GM12878 (cell line): Measurements from ENCODE around the gene GABPA. TPM values are rescaled to one million over a fixed set of nuclear protein-coding genes. Genes with fewer than 3 reads are reported as not detected.

Experiments used
- ATAC-seq: fragments of 200-7000 bp; cut with Tn5 transposase; 3 replicates; pipeline ENCODE4 v1.9.1; 2020; ENCODE audit warnings: mild to moderate bottlenecking, moderate library complexity
- BruUV-seq: library from RNA; stranded (reverse); fragments of 400-500 nt; replicated peaks from 2 replicates; lab custom pipeline; 2021; lab: Mats Ljungman, UMichigan
- CTCF ChIA-PET: fragments of 300-600 bp; sonication (Branson Sonifier 250); formaldehyde crosslinking; extraction: SDS; loops from one replicate; lab custom pipeline; 2021; ENCODE audit warnings: inconsistent platforms; lab: Yijun Ruan, JAX
- POLR2A ChIA-PET: fragments of 350-600 bp; formaldehyde crosslinking; extraction: SDS; loops from one replicate; lab custom pipeline; 2021; ENCODE audit warnings: inconsistent platforms; lab: Charles Lee
- RAD21 ChIA-PET: fragments of 300-600 bp; sonication (Branson Sonifier 250); formaldehyde crosslinking; loops from one replicate; lab custom pipeline; 2023; ENCODE audit warnings: antibody characterized with exemption; ENCODE audit not compliant: unreplicated experiment; lab: Charles Lee
- SMC1A ChIA-PET: fragments of 300-600 bp; sonication (Branson Sonifier 250); formaldehyde crosslinking; loops from one replicate; lab custom pipeline; 2023; ENCODE audit not compliant: unreplicated experiment, uncharacterized antibody; lab: Charles Lee
- DNase-seq: peaks from one replicate; pipeline ENCODE4 v3.0.0-alpha.2; 2011; ENCODE audit warnings: low read depth, low spot score
- FAIRE-seq: peaks from 3 replicates; lab custom pipeline; 2011; peaks lifted over from hg19 to GRCh38; lab: Jason Lieb, UNC
- H2AFZ ChIP-seq: 2 replicates; pipeline ENCODE4 v1.6.0; 2011; ENCODE audit warnings: low read depth, low read length, control low read depth; ENCODE audit not compliant: control insufficient read depth
- H3K27ac ChIP-seq: 2 replicates; pipeline ENCODE4 v1.5.1; 2011; ENCODE audit warnings: control low read depth; ENCODE audit not compliant: control insufficient read depth, insufficient read depth
- H3K27me3 ChIP-seq, 2 experiments: replicated peaks in 1 of 2; 2 replicates each; pipeline versions ENCODE4 v1.6.0 to v1.6.1; 2011; ENCODE audit warnings: low read length in 1 of 2; ENCODE audit not compliant: control insufficient read depth in 2 of 2, insufficient read depth in 2 of 2
- H3K36me3 ChIP-seq, 2 experiments: 2 replicates each; pipeline ENCODE4 v1.5.1; 2011; ENCODE audit warnings: low read length in 1 of 2; ENCODE audit not compliant: control insufficient read depth in 2 of 2, insufficient read depth in 2 of 2
- H3K4me1 ChIP-seq: 2 replicates; pipeline ENCODE4 v1.6.1; 2011; ENCODE audit warnings: mild to moderate bottlenecking, low read length, moderate library complexity, mixed read lengths; ENCODE audit not compliant: control insufficient read depth, insufficient read depth
- H3K4me2 ChIP-seq: 2 replicates; pipeline ENCODE4 v1.6.0; 2011; ENCODE audit warnings: control low read depth; ENCODE audit not compliant: control insufficient read depth, insufficient read depth
- H3K4me3 ChIP-seq: fragments of 200-600 bp; sonication (generic); 2 replicates; pipeline ENCODE4 v1.5.1; 2016
- H3K79me2 ChIP-seq: 2 replicates; pipeline ENCODE4 v1.6.0; 2011; ENCODE audit warnings: low read length; ENCODE audit not compliant: control insufficient read depth, insufficient read depth
- H3K9ac ChIP-seq: 2 replicates; pipeline ENCODE4 v1.8.0; 2011; ENCODE audit warnings: low read length, control low read depth, mixed read lengths; ENCODE audit not compliant: control insufficient read depth, insufficient read depth
- H3K9me3 ChIP-seq: replicated peaks from 3 replicates; pipeline ENCODE4 v1.5.1; 2011; ENCODE audit warnings: mild to moderate bottlenecking, low read length; ENCODE audit not compliant: control insufficient read depth, insufficient read depth
- H4K20me1 ChIP-seq: 2 replicates; pipeline ENCODE4 v1.6.0; 2011; ENCODE audit not compliant: control insufficient read depth, insufficient read depth
- CBX5 ChIP-seq: sonication (generic); IDR thresholded peaks from 2 replicates; pipeline ENCODE4 v1.6.1; 2016; ENCODE audit warnings: low read depth, moderate library complexity, mild to moderate bottlenecking, inconsistent platforms
- CEBPB ChIP-seq, 2 experiments: fragments of 150-350 bp in 1 of 2; IDR thresholded peaks; 2 replicates each; pipeline ENCODE4 v1.6.1; 2012 to 2014; ENCODE audit warnings: low read depth in 2 of 2, low read length in 2 of 2, borderline replicate concordance in 1 of 2, inconsistent platforms in 1 of 2
- FOS ChIP-seq: IDR thresholded peaks from 3 replicates; pipeline ENCODE4 v1.6.1; 2011; ENCODE audit warnings: borderline replicate concordance; ENCODE audit not compliant: insufficient read length; ENCODE audit errors: extremely low read depth
- GATAD2B ChIP-seq: fragments of 450-650 bp; conservative IDR thresholded peaks from 2 replicates; pipeline ENCODE4 v1.6.1; 2017; ENCODE audit warnings: low read depth, mild to moderate bottlenecking, moderate library complexity
- JUNB ChIP-seq: IDR thresholded peaks from 2 replicates; pipeline ENCODE4 v1.6.1; 2016; ENCODE audit warnings: antibody characterized with exemption, mild to moderate bottlenecking
- JUND ChIP-seq: IDR thresholded peaks from 2 replicates; pipeline ENCODE4 v1.6.1; 2012; ENCODE audit warnings: low read depth, mild to moderate bottlenecking, low read length, improper control_type of control experiment, moderate library complexity
- KDM1A ChIP-seq: fragments of 200-600 bp; sonication (generic); IDR thresholded peaks from 2 replicates; pipeline ENCODE4 v1.6.1; 2016; ENCODE audit warnings: borderline replicate concordance
- PML ChIP-seq: IDR thresholded peaks from 2 replicates; pipeline ENCODE4 v1.6.1; 2012; ENCODE audit warnings: low read length, inconsistent platforms
- POLR2A ChIP-seq: IDR thresholded peaks from 2 replicates; pipeline ENCODE4 v1.6.1; 2011; ENCODE audit warnings: low read depth, mild to moderate bottlenecking, low read length
- SMC3 ChIP-seq: IDR thresholded peaks from 2 replicates; pipeline ENCODE4 v1.6.1; 2011; ENCODE audit warnings: low read length, improper control_type of control experiment, borderline replicate concordance
- SUZ12 ChIP-seq: fragments of 200-600 bp; sonication (generic); IDR thresholded peaks from one replicate; pipeline ENCODE4 v1.6.1; 2018; ENCODE audit warnings: antibody characterized with exemption, mild to moderate bottlenecking; ENCODE audit not compliant: unreplicated experiment
- TBL1XR1 ChIP-seq: IDR thresholded peaks from 2 replicates; pipeline ENCODE4 v1.6.1; 2012; ENCODE audit warnings: low read depth, low read length, improper control_type of control experiment
- ZNF207 ChIP-seq: fragments of 450-650 bp; IDR thresholded peaks from 2 replicates; pipeline ENCODE4 v1.6.1; 2014; ENCODE audit warnings: antibody characterized with exemption, mild to moderate bottlenecking, borderline replicate concordance
- ZSCAN29 ChIP-seq: fragments of 450-650 bp; IDR thresholded peaks from 2 replicates; pipeline ENCODE4 v1.6.1; 2017; ENCODE audit warnings: mild to moderate bottlenecking, moderate library complexity
- WGBS: methylation state at CpG from one replicate; pipeline ENCODE4 v1.1.6; 2016; ENCODE audit warnings: low lambda C conversion rate; ENCODE audit not compliant: insufficient replicate concordance, insufficient coverage; ENCODE audit errors: missing lambda C conversion rate; 5-methylcytosine and 5-hydroxymethylcytosine counted together
- in situ Hi-C: fragments of 300-500 bp; cut with MboI; formaldehyde crosslinking; loops from 9 replicates; pipeline ENCODE4 v1.14.3; 2018; ENCODE audit warnings: mixed read lengths
- intact Hi-C: fragments of 100-400 bp; cut with micrococcal nuclease; formaldehyde crosslinking; loops from one replicate; pipeline ENCODE4 v1.14.2; 2022; ENCODE audit not compliant: unreplicated experiment
- polyA plus RNA-seq, 11 experiments: library from polyadenylated mRNA; depleted of rRNA in 4 of 11; unstranded in 6 of 11; stranded (reverse) in 5 of 11; fragments of >200 nt; fragmentation: Nextera tagmentation in 4 of 11; fragmentation: Illumina TruSeq in 1 of 11; extraction: Ambion mirVana in 4 of 11; extraction: Trizol in 1 of 11; gene quantifications; 1 replicate in 1 of 11; 2 replicates in 10 of 11; pipeline versions ENCODE4 v1.2.1 to v1.2.3, GENCODE V29; 2011 to 2016; ENCODE audit warnings: inconsistent platforms in 2 of 11, missing spikeins in 2 of 11, low read depth in 1 of 11
- total RNA-seq, 4 experiments: library from RNA; depleted of rRNA in 3 of 4; stranded (reverse); fragments of >200 nt in 3 of 4; fragmentation: Illumina TruSeq in 1 of 4; extraction: Trizol in 1 of 4; gene quantifications; 2 replicates each; pipeline versions ENCODE4 v1.2.1 to v1.2.3, GENCODE V29; 2013 to 2021
- TF ChIP-seq, protein P1 (sequence below): IDR thresholded peaks from 2 replicates; pipeline ENCODE4 v1.6.1; 2012; ENCODE audit warnings: low read depth, low read length, improper control_type of control experiment

Gene GABPA
- total and polyA plus RNA-seq, 10 of the 15 experiments (the other 5 are each of a cell fraction or from before 2014, with no cell fraction given) = 7.6 to 25.6 (median 22.9) TPM

DNA sequence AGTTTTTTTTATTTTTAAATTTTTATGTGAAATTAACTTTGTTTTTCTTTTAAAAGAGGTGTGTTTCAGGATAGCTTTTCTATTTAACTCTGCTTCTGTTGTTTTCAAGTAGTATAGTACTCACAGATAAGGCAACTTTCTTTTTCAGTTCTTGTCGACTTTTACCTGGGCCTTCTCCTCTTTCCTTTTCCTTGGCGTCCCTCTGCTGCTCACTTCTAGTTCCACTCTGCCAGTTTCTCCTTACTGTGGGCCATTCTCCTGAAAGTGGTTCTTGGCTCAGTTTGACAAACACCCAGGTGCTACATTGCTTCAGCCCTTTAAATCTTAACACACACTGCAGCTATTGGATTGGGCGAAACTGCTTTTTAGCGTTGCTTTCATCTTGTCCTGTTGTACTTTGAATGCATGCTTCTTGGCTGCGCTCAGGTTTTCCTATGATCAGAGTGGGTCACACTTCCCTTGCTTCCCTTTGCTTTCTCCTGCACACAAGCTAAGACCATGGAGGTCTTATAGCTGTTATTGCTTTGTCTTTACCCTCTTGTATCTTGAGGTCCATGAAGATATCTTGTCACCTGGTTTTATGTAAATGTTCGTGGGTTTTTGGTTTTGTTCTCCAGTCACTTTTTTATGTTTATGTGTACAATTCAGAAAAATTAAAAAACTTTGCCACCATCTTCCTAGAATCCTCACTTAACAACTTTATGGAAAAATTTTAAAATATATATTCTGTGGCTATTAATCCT lies 21.6 kb downstream of the GABPA start:
- TF ChIP-seq CBX5 (no peak), GATAD2B (no peak), CEBPB (IDR thresholded peaks at IDR 0.05; ENCODE audit: borderline replicate concordance in 1 of 2, low read depth in 2 of 2, low read length in 2 of 2) (no peak), PML (no peak), JUND (no peak), SMC3 (no peak), TBL1XR1 (no peak), SUZ12 (no peak), JUNB (no peak), ZNF207 (no peak), FOS (no peak), KDM1A (no peak), POLR2A (no peak), ZSCAN29 (no peak)
- TF ChIP-seq, protein P1, sequence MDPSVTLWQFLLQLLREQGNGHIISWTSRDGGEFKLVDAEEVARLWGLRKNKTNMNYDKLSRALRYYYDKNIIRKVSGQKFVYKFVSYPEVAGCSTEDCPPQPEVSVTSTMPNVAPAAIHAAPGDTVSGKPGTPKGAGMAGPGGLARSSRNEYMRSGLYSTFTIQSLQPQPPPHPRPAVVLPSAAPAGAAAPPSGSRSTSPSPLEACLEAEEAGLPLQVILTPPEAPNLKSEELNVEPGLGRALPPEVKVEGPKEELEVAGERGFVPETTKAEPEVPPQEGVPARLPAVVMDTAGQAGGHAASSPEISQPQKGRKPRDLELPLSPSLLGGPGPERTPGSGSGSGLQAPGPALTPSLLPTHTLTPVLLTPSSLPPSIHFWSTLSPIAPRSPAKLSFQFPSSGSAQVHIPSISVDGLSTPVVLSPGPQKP = no peak
- TF ChIP-seq, all 136 proteins: peak for 0
- Histone ChIP-seq H3K36me3 (peaks cover 0 to 20% of the 10 kb centered on the region in 2 experiments), H3K4me3 (no peak overlapping the region), H3K9me3 (no peaks in the 10 kb centered on the region), H3K4me1 (peaks cover 5% of the 10 kb centered on the region), H3K9ac (no peak overlapping the region), H3K27me3 (no peaks in the 10 kb centered on the region), H3K27ac (no peak overlapping the region), H4K20me1 (no peaks in the 10 kb centered on the region), H3K4me2 (no peak overlapping the region; the same call in 1 of the 2 replicates), H2AFZ (no peak overlapping the region), H3K79me2 (no peaks in the 10 kb centered on the region)
- ChIA-PET POLR2A (no interaction called here), SMC1A (interaction anchor here (1.1 to 1.4 kb wide), 2 partner anchors 12 to 17 kb away, joined by 4 read pairs; no protein-coding TSS in a partner anchor), CTCF (interaction anchor here (1.5 kb wide), 1 partner anchor 149 kb away, joined by 4 read pairs; no protein-coding TSS in a partner anchor), RAD21 (no interaction called here)
- DNase-seq (no peak), FAIRE-seq (no peak), ATAC-seq (no peak)
- WGBS = 81% methylated on average over 6 of the region's 6 CpGs
- BruUV-seq = no TSS peak
- intact Hi-C loops (no loop called here), in situ Hi-C loops (no loop called here)
